Measurements from ENCODE around the gene NME4. TPM values are rescaled to one million over a fixed set of nuclear protein-coding genes. Genes with fewer than 3 reads are reported as not detected.

The NME4 gene
- total and polyA plus RNA-seq, 8 donors, result 72.3 to 199 (median 158) TPM

- Histone ChIP-seq H3K27me3 (peaks cover 0 to 23% of the 10 kb centered on the region in 2 donors), H3K4me3 (no peak overlapping the region), H3K4me1 (peaks cover 11 to 25% of the 10 kb centered on the region in 2 donors), H3K36me3 (peaks cover 0 to 48% of the 10 kb centered on the region in 2 donors), H3K27ac (no peak overlapping the region), H3K9me3 (no peaks in the 10 kb centered on the region)
- ATAC-seq, result no peak
- DNase-seq, result peak in 1 of 4 donors; percentile 72
- intact Hi-C loops (cut with DNase I), result no loop called here
- TF ChIP-seq, protein P1, sequence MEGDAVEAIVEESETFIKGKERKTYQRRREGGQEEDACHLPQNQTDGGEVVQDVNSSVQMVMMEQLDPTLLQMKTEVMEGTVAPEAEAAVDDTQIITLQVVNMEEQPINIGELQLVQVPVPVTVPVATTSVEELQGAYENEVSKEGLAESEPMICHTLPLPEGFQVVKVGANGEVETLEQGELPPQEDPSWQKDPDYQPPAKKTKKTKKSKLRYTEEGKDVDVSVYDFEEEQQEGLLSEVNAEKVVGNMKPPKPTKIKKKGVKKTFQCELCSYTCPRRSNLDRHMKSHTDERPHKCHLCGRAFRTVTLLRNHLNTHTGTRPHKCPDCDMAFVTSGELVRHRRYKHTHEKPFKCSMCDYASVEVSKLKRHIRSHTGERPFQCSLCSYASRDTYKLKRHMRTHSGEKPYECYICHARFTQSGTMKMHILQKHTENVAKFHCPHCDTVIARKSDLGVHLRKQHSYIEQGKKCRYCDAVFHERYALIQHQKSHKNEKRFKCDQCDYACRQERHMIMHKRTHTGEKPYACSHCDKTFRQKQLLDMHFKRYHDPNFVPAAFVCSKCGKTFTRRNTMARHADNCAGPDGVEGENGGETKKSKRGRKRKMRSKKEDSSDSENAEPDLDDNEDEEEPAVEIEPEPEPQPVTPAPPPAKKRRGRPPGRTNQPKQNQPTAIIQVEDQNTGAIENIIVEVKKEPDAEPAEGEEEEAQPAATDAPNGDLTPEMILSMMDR (IDR thresholded peaks at IDR 0.05), result no peak
Observed at GRCh38 chr16:367333-367903, 29.6 kb upstream of the NME4 start.

GRCh38 chr16:368388-369158, 28.4 kb upstream of the NME4 start:
- Histone ChIP-seq H3K9me3 (no peaks in the 10 kb centered on the region), H3K27me3 (peaks cover 0 to 15% of the 10 kb centered on the region in 2 donors), H3K4me1 (peaks cover 11 to 23% of the 10 kb centered on the region in 2 donors), H3K36me3 (peaks cover 0 to 59% of the 10 kb centered on the region in 2 donors), H3K27ac (no peak overlapping the region), H3K4me3 (no peak overlapping the region)
- intact Hi-C loops (cut with DNase I), result no loop called here
- DNase-seq (peak in 1 of 4 donors; percentile 76), ATAC-seq (no peak)
- TF ChIP-seq, protein P1 (IDR thresholded peaks at IDR 0.05), result no peak

DNA sequence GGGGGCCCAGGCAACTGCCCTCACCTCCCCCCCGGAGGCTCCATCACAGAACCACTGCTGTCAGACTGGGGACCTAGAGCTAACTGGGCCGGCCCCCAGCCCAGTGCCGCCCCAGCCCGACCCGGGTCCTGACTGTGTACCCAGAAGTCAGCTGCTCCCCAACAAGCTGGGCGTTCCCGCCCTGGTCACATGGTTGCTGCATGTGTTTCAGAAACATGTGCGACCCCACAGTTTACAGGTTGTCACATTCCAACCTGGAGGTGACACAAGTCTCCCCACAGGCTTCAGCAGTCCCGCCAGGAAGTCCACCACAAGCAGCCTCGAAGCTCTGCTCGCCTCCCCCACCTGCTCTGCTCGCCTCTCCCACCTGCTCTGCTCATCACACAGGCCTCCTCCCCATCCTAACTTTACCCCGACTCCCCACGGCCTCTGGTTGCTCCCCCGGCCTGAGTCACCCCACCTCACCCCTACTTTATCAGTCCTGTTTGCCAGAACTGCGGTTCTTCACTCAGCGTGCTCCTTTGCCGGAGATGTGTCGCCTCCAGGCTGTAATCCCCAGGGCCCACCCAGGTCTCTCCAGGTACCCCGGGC, 27.6 kb upstream of the NME4 start:
- Histone ChIP-seq H3K36me3 (peaks cover 0 to 67% of the 10 kb centered on the region in 2 donors), H3K4me3 (peak overlapping the region in 1 of 2 donors; percentile 45), H3K27me3 (peaks cover 0 to 7% of the 10 kb centered on the region in 2 donors), H3K4me1 (peaks cover 11 to 23% of the 10 kb centered on the region in 2 donors), H3K9me3 (no peaks in the 10 kb centered on the region), H3K27ac (no peak overlapping the region)
- DNase-seq (peak in 1 of 4 donors; percentile 81), ATAC-seq (no peak)
- TF ChIP-seq, protein P1 (IDR thresholded peaks at IDR 0.05), result no peak
- intact Hi-C loops (cut with DNase I), result no loop called here

- intact Hi-C loops (cut with DNase I), result no loop called here
- peak; percentile 36 for ATAC-seq
- DNase-seq, result peak in 1 of 4 donors; percentile 80
- Histone ChIP-seq H3K36me3 (peaks cover 0 to 73% of the 10 kb centered on the region in 2 donors), H3K4me1 (peaks cover 11 to 23% of the 10 kb centered on the region in 2 donors), H3K9me3 (no peaks in the 10 kb centered on the region), H3K27ac (no peak overlapping the region), H3K4me3 (peak overlapping the region; percentile 22 to 45), H3K27me3 (peaks cover 0 to under 1% of the 10 kb centered on the region in 2 donors)
- TF ChIP-seq, protein P1 (IDR thresholded peaks at IDR 0.05), result no peak
Observed at GRCh38 chr16:369866-370436, 27.0 kb upstream of the NME4 start.
